DOHH2 (cell line): ENCODE data around the gene HLX.

Source experiments
- CTCF ChIP-seq: fragments of 200-600 bp; sonication (generic); IDR thresholded peaks from one replicate; pipeline ENCODE4 v1.5.1; 2014; ENCODE audit warnings: antibody characterized with exemption, mild to moderate bottlenecking, low read depth, low read length; ENCODE audit not compliant: poor library complexity, severe bottlenecking
- EZH2phosphoT487 ChIP-seq: fragments of 200-600 bp; sonication (generic); IDR thresholded peaks from 2 replicates; pipeline ENCODE4 v1.6.1; 2017; ENCODE audit warnings: borderline replicate concordance, mild to moderate bottlenecking, antibody characterized with exemption, low read length, moderate library complexity, mixed read lengths

DNA sequence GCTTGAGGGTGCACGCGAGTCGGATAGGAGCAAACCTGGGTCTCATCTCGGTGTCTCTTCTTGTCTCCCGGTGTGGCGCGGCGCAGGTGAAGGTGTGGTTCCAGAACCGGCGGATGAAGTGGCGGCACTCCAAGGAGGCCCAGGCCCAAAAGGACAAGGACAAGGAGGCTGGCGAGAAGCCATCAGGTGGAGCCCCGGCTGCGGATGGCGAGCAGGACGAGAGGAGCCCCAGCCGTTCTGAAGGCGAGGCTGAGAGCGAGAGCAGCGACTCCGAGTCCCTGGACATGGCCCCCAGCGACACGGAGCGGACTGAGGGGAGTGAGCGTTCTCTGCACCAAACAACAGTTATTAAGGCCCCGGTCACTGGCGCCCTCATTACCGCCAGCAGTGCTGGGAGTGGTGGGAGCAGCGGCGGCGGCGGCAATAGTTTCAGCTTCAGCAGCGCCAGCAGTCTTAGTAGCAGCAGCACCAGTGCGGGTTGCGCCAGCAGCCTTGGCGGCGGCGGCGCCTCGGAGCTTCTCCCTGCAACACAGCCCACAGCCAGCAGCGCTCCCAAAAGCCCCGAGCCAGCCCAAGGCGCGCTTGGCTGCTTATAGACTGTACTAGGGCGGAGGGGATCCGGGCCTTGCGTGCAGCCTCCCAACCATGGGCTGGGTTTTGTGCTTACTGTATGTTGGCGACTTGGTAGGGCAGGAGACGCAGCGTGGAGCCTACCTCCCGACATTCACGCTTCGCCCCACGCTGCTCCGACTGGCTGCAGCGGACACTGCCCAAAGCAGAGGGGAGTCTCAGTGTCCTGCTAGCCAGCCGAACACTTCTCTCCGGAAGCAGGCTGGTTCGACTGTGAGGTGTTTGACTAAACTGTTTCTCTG lies 5.1 kb downstream of the HLX start:
- TF ChIP-seq CTCF (no peak), EZH2phosphoT487 (no peak)
